ENCODE measurements around the gene GMPS. TPM values are rescaled to one million over a fixed set of nuclear protein-coding genes. Genes with fewer than 3 reads are reported as not detected.
A peak's percentile ranks its signal among the peaks of the same experiment; 100 is the strongest.

GMPS gene
- total and polyA plus RNA-seq, 2 of the 13 experiments (the other 11 are each of a cell fraction or from before 2014, with no cell fraction given), result 29.6 to 85.5 TPM

DNA sequence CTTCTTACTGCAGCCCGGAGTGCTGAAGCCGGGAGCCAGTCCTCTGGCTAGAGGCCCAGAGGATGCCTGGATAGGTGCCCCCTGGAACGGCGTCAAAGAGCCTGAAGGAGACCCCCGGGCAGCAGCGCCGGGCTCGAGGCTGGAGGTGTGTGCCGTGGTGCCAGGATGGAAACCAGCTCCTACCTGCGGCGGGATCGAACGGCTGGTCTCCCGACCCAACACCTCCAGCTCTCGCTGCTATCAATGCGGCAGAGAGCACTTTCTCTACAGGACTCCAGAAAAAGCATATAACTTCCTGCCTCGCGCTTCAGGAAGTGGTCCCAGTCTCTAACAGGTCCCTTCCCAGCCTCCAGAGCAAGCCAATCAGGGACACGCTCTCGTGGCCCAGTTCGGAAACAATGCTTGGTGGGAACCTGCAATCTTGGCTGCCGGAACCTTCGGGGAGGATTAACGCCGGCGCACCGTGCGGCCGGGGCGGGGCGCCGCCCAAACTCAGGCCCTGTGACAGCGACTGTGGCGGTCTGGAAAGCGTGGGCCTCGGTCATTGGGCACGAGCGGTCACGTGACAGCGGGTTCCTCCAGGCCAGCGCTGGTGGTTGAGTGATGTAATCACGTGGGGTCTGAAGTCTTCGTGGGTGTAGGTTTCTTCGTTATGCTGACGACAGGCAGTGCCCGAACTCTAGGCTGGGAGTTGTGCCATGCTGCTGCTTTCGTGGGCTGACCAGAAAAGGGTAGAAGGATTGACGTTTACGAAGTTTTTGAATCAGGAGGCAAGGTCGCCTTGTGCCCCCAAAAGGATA is 16.1 kb upstream of the GMPS start, which contains the start of gene SLC33A1 (continued):
- TF ChIP-seq, protein P1, sequence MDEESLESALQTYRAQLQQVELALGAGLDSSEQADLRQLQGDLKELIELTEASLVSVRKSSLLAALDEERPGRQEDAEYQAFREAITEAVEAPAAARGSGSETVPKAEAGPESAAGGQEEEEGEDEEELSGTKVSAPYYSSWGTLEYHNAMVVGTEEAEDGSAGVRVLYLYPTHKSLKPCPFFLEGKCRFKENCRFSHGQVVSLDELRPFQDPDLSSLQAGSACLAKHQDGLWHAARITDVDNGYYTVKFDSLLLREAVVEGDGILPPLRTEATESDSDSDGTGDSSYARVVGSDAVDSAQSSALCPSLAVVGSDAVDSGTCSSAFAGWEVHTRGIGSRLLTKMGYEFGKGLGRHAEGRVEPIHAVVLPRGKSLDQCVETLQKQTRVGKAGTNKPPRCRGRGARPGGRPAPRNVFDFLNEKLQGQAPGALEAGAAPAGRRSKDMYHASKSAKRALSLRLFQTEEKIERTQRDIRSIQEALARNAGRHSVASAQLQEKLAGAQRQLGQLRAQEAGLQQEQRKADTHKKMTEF (CRISPR knock-in tag; IDR thresholded peaks at IDR 0.05), result peak; percentile 99
- TF ChIP-seq JDP2 (CRISPR knock-in tag; IDR thresholded peaks at IDR 0.05; ENCODE audit: borderline replicate concordance), result no peak
- TF ChIP-seq AKAP8 (CRISPR knock-in tag; IDR thresholded peaks at IDR 0.05), result no peak
- no peak for TF ChIP-seq NR1H2 (CRISPR knock-in tag; IDR thresholded peaks at IDR 0.05; ENCODE audit: borderline replicate concordance, low read depth)
- TF ChIP-seq, protein P2, sequence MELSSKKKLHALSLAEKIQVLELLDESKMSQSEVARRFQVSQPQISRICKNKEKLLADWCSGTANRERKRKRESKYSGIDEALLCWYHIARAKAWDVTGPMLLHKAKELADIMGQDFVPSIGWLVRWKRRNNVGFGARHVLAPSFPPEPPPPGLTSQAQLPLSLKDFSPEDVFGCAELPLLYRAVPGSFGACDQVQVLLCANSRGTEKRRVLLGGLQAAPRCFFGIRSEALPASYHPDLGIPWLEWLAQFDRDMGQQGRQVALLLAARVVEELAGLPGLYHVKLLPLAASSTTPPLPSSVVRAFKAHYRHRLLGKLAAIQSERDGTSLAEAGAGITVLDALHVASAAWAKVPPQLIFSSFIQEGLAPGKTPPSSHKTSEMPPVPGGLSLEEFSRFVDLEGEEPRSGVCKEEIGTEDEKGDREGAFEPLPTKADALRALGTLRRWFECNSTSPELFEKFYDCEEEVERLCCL (CRISPR knock-in tag; IDR thresholded peaks at IDR 0.05; ENCODE audit: borderline replicate concordance), result no peak
- peak; percentile 92 for TF ChIP-seq ZSCAN21 (CRISPR knock-in tag; IDR thresholded peaks at IDR 0.05; ENCODE audit: borderline replicate concordance)
- peak; percentile 72; the same call in 1 of the 2 replicates for TF ChIP-seq MZF1 (CRISPR knock-in tag; IDR thresholded peaks at IDR 0.05; ENCODE audit: borderline replicate concordance)
- peak; percentile 96 for TF ChIP-seq FOXC1 (CRISPR knock-in tag; IDR thresholded peaks at IDR 0.05; ENCODE audit: borderline replicate concordance)
- TF ChIP-seq, protein P3, sequence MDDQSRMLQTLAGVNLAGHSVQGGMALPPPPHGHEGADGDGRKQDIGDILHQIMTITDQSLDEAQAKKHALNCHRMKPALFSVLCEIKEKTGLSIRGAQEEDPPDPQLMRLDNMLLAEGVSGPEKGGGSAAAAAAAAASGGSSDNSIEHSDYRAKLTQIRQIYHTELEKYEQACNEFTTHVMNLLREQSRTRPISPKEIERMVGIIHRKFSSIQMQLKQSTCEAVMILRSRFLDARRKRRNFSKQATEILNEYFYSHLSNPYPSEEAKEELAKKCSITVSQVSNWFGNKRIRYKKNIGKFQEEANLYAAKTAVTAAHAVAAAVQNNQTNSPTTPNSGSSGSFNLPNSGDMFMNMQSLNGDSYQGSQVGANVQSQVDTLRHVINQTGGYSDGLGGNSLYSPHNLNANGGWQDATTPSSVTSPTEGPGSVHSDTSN (CRISPR knock-in tag; IDR thresholded peaks at IDR 0.05; ENCODE audit: borderline replicate concordance), result no peak
- peak; percentile 95 for TF ChIP-seq PHF5A (CRISPR knock-in tag; IDR thresholded peaks at IDR 0.05; ENCODE audit: low read depth, unreplicated experiment)
- peak; percentile 84 for TF ChIP-seq MED1 (CRISPR knock-in tag; IDR thresholded peaks at IDR 0.05)
- TF ChIP-seq HNRNPH1 (optimal IDR thresholded peaks at IDR 0.05; ENCODE audit: low read depth, low read length), result no peak
- peak; percentile 82 for TF ChIP-seq FOXK2 (IDR thresholded peaks at IDR 0.05)
- TF ChIP-seq CAMTA2 (CRISPR knock-in tag; IDR thresholded peaks at IDR 0.05; ENCODE audit: borderline replicate concordance), result 0 out of 2 replicates have a peak, but pooled peaks have one; percentile 4
- peak; percentile 82 for TF ChIP-seq LCORL (IDR thresholded peaks at IDR 0.05)
- TF ChIP-seq LCORL (CRISPR knock-in tag; IDR thresholded peaks at IDR 0.05), result peak; percentile 70; the same call in 1 of the 2 replicates
- TF ChIP-seq ELF1 (CRISPR knock-in tag; IDR thresholded peaks at IDR 0.05), result peak; percentile 97
- TF ChIP-seq FOXK1 (CRISPR knock-in tag; IDR thresholded peaks at IDR 0.05; ENCODE audit: borderline replicate concordance, low read depth), result peak; percentile 97
- TF ChIP-seq, protein P4, sequence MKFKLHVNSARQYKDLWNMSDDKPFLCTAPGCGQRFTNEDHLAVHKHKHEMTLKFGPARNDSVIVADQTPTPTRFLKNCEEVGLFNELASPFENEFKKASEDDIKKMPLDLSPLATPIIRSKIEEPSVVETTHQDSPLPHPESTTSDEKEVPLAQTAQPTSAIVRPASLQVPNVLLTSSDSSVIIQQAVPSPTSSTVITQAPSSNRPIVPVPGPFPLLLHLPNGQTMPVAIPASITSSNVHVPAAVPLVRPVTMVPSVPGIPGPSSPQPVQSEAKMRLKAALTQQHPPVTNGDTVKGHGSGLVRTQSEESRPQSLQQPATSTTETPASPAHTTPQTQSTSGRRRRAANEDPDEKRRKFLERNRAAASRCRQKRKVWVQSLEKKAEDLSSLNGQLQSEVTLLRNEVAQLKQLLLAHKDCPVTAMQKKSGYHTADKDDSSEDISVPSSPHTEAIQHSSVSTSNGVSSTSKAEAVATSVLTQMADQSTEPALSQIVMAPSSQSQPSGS (CRISPR knock-in tag; IDR thresholded peaks at IDR 0.05), result peak; percentile 98
- no peak for TF ChIP-seq ZNF550 (CRISPR knock-in tag; IDR thresholded peaks at IDR 0.05; ENCODE audit: borderline replicate concordance)
- peak; percentile 91 for TF ChIP-seq ZNF430 (CRISPR knock-in tag; IDR thresholded peaks at IDR 0.05)
- peak; percentile 90 for TF ChIP-seq TAF1 (CRISPR knock-in tag; IDR thresholded peaks at IDR 0.05)
- TF ChIP-seq SRSF9 (IDR thresholded peaks at IDR 0.05; ENCODE audit: borderline replicate concordance, insufficient read depth, low read depth, low read length, poor library complexity, severe bottlenecking), result no peak
- TF ChIP-seq HOXD1 (CRISPR knock-in tag; IDR thresholded peaks at IDR 0.05), result no peak; the same call in 1 of the 2 replicates
- TF ChIP-seq ZNF749 (CRISPR knock-in tag; IDR thresholded peaks at IDR 0.05; ENCODE audit: borderline replicate concordance), result peak; percentile 96
- TF ChIP-seq ZFY (CRISPR knock-in tag; IDR thresholded peaks at IDR 0.05), result peak; percentile 83
